Left renal pelvis (tissue), 4 donors: Measurements from ENCODE around the gene HOXB8. TPM values are rescaled to one million over a fixed set of nuclear protein-coding genes. Genes with fewer than 3 reads are reported as not detected.

Source experiments
- DNase-seq, 4 donors: peaks; one replicate each; pipeline ENCODE4 v3.0.0-alpha.2; 2013; ENCODE audit warnings: low read depth in 4 of 4, low spot score in 3 of 4
- polyA plus RNA-seq, 4 donors: library from polyadenylated mRNA; unstranded; fragments of 120-200 nt; gene quantifications; one replicate each; pipeline ENCODE4 v1.2.1, GENCODE V29; 2013; ENCODE audit not compliant: insufficient read length in 4 of 4

Gene HOXB8
- polyA plus RNA-seq, 4 donors, result 5.1 to 61.5 (median 46.5) TPM

DNA sequence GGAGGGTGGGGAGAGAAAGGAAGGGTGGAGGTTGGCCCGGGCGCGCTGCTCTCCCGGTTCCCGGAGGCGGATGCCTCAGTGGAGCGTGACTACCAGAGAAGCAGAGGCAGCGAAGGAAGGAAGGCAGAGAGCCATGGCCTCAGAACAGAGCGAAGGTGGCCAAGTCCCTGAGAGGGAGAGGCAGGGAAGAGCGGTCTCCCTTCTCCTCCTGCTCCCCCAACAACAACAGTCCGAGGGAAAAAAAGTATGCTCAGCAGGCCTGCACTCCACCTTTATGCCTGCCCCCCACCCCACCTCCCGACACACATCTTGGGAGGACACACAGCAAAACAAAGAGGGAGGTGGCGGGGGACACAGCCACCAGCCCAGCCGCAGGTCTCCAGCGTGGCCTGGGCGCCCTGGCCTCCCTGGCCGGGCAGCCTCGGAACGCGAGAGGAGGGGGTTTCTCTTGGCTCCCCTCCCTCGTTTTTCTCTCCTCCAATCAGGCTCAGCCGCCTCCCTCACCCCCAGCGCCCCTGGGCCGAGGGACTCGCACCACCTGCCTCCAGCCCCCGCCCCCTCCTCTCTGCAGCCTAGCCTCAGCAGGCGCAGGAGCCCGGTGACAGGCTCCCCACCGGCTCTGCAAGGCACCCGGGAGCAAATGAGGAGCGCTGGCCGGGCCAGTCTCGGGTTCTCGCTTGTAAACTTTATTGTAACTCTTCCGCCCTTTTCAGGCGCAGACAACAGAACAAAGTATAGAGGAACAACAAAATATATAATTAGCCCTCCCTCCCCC is 3.2 kb downstream of the HOXB8 start:
- DNase-seq, result peak in 1 of 4 donors; percentile 82

DNA sequence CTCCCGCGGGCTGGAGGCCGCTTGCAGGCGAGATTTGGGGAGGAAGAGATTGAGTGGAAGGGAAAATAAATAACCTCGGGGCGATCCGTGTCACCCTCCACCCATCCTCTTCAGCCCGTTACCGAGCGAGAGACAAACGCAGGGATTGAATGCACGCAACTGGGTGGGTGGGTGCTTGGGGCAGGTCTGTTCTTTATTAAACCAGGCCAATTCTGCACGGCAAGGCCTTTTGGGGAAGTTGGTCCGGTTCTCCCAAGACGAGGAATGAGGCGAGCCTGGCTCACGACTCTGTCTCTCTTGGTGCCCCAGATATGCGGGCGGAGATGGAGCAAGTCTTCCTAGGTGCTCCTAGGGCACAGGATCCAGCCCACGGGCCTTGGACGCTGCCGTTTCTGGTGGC is 3.9 kb downstream of the HOXB8 start:
- no peak for DNase-seq

- no peak for DNase-seq
Observed at GRCh38 chr17:48610282-48611211, 4.5 kb downstream of the HOXB8 start, which contains the start of gene HOXB7. Gene HOXB7 (minus strand): TSS chr17:48611017. CDS start chr17:48610918, 99 bp downstream.

DNA sequence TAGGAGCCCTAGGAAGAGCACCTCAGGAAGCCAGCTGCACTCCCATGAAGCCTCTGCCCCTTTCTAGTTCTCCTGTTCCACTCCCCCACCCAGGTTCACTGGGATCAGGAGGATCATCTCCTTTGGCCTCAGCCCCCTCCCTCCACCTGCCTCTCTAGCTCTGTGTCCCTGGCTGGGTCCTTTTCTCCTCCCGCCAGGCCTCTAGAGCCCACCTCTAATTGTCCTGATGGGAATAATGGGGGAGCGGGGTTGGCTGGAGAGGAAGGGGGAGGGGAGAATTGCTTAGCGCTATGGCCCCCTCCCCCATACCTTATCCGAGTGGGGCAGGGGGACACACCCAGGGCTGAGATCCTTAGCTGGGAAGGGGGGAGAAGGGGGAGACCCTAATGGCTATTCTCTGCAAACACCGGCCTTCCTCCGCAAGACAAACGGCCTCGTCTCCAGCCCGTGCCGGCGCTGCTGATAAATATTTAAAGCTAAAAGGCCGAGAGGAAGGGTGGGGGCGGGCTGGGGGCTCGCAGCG is 5.3 kb downstream of the HOXB8 start:
- no peak for DNase-seq

DNA sequence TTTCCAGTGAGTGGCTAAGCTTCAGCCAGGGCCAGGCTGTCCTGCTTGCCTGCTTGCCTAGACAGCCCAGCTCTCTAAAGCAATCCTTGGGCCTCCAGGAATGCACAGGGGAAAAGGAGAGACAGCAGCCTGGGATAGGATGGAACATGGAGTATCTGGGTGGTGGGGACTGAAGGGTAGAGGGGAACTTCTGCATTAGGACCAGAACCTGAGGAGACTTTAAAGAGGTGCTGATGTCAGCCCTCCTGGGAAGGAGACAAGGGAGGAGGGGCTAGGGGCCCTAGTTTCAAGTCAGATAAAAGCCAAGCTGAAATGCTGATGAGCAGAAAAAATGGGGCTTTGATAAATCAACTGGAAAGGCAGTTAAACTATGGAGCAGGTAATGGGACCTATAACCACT is 6.1 kb downstream of the HOXB8 start:
- DNase-seq, result no peak

DNA sequence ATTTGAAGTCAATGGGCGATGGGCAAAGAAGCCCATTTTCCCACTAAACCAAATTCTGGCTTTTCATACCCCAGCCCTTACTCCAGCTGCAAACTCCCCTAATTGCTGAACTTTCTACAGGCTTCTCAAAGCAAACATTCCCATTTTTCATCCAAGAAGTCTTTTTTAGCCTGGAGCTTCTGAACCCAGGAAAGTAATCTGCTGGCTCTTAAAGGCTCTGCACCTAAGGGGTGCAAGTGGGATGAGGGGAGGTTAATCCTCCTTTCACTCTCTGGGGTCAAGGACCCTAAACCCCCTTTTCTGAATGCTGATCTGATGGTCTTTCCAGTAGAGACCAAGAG is 6.6 kb downstream of the HOXB8 start:
- DNase-seq, result no peak

DNA sequence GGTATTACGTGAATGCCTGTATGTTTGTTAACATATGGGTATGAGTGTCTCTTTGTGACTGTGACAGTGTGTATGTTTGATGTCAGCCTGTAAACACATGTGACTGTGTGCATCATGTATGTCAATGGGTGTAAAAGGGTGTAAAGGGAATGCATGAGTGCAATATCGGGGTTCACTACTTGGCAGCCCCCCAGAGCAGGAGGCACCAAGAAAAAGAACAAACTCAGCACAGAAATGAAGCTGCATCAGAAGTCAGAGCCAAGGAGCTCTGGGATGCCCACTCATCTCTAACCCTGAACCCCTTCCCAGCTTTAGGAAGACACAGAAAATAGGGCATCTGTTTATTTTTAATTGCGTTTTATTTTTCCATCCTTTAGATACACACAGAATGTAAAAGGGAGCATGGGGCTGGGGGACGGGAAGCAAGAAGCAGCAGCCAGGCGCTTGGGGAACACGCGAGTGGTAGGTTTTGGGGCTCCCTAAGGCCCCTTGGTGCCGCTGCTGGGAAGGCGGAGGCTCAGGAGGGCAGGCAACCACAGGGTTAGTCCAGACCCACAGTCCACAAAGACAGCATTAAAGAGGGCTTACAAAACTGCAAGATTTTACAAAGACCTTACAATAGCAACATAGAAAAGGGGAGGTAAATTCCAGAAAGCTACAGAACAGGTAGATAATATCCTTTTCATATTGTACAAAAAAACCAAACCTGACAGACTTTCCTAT is 8.0 kb downstream of the HOXB8 start:
- DNase-seq, result no peak

DNA sequence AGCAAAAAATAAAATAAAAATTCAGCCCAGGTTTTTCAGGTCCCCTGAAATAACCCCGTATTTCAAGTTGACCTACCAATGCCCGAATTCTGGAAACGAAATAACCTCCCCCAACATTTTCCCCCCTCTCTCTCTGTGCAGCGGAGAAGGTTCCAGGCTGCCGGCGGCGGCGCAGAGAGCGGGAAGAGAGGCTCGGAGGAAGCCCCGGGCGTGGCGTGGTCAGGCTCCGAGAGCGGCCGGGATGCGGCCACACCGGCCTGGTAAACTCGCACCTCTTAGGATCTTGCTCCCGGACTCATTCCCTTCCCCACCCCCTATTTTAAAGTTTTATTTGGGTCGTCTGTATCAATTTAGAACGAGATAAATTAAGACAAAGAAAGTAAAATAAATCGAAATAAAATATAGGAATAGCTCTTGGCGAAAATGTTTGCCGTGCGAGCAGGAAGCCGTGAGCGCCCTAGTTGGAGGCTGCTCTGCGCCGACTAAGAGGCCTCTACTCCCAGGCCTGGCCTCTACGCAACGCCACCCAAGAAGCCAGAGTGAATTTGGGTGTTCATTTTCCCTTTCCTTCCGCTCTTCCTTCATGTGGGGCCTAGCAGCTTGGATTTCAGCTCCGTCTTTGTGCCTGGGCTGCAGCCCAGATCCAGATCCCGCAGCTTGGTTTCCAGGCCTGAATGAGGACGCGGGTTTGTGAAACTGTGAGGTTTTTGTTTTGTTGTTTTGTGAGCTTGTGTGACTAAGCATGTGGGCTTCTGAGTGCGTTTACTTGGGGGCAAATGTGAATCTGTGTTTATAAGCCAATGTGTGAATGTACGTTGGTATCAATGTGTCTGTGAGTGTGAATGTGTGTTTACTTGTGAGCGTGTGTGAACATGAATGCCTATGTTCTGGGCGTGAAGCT is 8.9 kb downstream of the HOXB8 start:
- no peak for DNase-seq

DNA sequence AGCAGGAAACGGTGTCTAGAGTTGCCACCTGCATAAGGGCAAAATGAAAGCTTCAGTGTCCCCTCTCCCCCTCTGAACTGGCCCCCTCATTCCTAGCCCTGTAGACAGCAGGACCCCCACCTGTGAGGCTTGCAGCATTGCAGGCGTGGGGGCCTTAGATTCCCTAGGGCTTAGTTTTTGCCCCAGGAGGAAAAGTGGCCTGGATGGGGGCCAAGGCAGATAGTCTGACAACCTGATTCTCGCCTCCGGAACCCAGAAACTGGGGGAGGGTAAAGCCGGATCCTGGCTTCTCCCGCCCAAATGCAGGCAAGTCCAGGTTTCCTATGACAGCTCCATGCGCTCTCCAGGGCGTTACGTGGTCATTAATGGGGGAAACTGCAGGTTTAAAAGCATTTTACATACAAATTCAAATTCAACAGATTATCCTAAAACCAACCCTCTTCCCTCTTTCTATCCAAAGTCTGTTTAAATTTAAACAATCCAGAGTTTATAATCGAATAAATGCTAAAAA is 9.6 kb downstream of the HOXB8 start:
- DNase-seq, result no peak

DNA sequence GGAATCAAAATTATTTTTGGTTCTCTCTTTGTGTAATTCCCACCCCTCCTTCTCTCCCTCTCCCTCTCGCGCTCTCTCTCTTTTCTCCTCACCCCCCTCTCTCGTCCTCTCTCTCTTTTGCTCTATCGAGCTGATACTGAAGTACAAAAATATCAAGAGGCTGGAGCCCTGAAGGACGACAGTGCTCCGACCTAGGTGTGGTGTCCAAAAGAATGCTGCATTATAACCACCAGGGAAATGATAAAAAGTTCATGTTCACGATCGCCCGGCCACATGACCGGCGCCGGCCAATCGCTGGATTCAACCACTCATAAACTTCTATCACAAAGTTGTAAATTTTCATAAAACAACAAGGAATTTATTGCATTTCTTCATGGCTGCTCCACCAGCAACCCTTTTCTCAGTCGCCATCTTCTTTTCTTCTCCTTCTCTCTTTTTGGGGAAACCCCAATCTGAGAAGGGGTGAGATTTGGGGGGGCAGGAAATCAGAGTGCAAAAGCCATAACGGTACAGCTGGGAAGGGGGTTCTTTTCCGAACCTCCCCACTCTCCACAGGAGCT is 10.2 kb downstream of the HOXB8 start, which contains the start of gene HOXB6:
HOXB6 (minus strand) TSS at position 217 of the 560 bp plus-strand sequence. CDS start 6,836 bp downstream, outside the sequence.
- DNase-seq, result peak in 1 of 4 donors; percentile 88

- no peak for DNase-seq
Observed at GRCh38 chr17:48603959-48604769, 10.9 kb downstream of the HOXB8 start.

GRCh38 chr17:48601539-48602425 is 13.3 kb downstream of the HOXB8 start:
- DNase-seq, result no peak

- no peak for DNase-seq
Observed at GRCh38 chr17:48601207-48601538, 13.9 kb downstream of the HOXB8 start.

GRCh38 chr17:48600244-48601098 is 14.6 kb downstream of the HOXB8 start:
- no peak for DNase-seq

GRCh38 chr17:48599354-48599753 is 15.7 kb downstream of the HOXB8 start:
- no peak for DNase-seq

- no peak for DNase-seq
Observed at GRCh38 chr17:48598736-48599135, 16.4 kb downstream of the HOXB8 start.
